AG10803 (cell line): ENCODE data around the gene ZBTB46.

Experiments used
- DNase-seq: peaks from one replicate; pipeline ENCODE4 v3.0.0; 2010; ENCODE audit warnings: low read depth
- H3K4me3 ChIP-seq: 2 replicates; pipeline ENCODE4 v1.5.1; 2011; ENCODE audit warnings: mild to moderate bottlenecking, low read length, control low read depth
- TF ChIP-seq, protein P1 (sequence below): conservative IDR thresholded peaks from 2 replicates; pipeline ENCODE4 v1.5.1; 2011; ENCODE audit warnings: mild to moderate bottlenecking, low read length, control low read depth, inconsistent platforms

ZBTB46 gene

GRCh38 chr20:63749597-63750508 is 81.2 kb downstream of the ZBTB46 start:
- H3K4me3 ChIP-seq, result no peak overlapping the region
- no peak for DNase-seq
- TF ChIP-seq, protein P1, sequence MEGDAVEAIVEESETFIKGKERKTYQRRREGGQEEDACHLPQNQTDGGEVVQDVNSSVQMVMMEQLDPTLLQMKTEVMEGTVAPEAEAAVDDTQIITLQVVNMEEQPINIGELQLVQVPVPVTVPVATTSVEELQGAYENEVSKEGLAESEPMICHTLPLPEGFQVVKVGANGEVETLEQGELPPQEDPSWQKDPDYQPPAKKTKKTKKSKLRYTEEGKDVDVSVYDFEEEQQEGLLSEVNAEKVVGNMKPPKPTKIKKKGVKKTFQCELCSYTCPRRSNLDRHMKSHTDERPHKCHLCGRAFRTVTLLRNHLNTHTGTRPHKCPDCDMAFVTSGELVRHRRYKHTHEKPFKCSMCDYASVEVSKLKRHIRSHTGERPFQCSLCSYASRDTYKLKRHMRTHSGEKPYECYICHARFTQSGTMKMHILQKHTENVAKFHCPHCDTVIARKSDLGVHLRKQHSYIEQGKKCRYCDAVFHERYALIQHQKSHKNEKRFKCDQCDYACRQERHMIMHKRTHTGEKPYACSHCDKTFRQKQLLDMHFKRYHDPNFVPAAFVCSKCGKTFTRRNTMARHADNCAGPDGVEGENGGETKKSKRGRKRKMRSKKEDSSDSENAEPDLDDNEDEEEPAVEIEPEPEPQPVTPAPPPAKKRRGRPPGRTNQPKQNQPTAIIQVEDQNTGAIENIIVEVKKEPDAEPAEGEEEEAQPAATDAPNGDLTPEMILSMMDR, result no peak

DNA sequence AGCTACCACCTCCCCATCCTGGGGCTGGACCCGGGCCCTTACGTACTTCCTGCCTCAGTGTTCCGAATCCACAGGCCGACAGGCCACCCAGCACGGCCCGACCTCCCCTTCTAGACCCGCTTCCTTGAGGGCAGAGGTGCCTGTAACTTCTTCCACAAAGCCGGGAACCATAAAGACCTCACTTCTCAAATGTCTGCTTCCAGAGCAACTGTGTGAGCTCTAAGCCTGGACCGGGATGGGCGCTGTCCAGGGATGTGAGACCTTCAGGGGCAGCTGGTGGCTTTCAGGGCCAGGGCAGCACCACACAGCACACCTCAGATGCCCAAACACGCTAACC is 82.2 kb downstream of the ZBTB46 start:
- no peak for DNase-seq
- TF ChIP-seq, protein P1, result no peak
- no peak overlapping the region for H3K4me3 ChIP-seq

DNA sequence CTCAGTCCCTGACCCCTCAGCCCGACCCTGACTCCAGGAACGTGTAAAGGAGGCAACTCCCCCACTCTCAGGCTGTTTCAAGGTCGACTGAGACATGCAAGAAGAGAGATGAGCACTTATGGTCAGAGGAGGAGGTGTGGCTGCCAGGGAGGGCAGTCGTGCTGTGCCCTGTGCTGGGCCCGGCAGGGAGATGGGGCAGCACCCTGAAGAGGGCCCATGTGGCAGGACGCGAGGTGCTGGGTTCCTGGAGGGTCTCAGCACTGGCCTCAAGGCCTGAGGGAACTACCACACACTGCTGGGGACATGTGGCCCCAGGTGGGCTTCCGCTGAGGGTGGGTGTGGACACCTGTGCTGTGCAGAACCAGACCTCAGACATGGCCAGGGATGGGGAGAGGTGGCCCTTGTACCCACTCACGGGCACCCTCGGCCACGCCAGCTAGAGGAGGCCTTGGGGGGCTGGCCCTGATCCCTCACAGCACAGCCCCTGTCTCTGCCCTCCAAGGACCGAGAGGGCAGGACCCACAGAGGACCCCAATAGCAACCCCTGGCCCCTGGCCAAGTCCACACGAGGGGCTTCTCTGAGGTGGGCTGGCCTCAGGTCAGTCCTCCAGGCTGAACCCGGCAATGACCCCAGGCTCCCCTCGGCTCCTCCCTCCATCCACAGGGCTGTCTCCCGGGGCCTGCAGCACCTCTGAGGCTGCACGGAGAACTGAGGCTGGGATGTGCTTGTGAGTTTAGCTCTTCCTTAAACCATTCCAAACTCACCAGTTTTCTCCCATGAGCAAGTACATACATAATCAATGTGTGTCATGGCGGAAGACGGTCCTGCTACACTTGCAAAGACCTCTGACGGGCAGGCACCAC is 82.8 kb downstream of the ZBTB46 start:
- no peak overlapping the region for H3K4me3 ChIP-seq
- no peak for DNase-seq
- TF ChIP-seq, protein P1, result no peak

DNA sequence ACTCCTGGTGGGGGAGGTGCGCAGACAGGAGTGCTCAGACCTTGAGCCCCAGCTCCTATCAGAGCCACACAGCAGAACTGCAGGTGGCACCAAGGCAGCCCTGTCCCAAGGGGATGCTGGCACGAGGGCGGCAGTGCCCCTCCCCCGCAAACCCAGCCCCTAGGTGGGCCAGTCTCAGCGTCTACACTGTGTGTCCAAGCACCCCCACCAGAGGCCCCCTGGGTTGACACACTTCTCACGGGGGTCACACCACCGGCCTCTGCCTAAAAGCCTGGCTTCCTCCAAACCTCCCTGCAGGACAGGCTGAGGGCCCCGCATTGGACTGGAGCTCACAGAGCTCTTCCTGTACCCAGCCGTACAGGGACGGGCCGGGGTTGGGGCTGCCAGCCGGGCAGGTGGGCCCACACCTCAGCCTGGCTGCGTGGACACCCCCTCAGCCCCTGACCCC is 83.4 kb downstream of the ZBTB46 start:
- H3K4me3 ChIP-seq, result no peak overlapping the region
- DNase-seq, result no peak
- TF ChIP-seq, protein P1, result no peak

GRCh38 chr20:63746751-63747315 is 84.2 kb downstream of the ZBTB46 start:
- H3K4me3 ChIP-seq, result no peak overlapping the region
- TF ChIP-seq, protein P1, result no peak
- no peak for DNase-seq

DNA sequence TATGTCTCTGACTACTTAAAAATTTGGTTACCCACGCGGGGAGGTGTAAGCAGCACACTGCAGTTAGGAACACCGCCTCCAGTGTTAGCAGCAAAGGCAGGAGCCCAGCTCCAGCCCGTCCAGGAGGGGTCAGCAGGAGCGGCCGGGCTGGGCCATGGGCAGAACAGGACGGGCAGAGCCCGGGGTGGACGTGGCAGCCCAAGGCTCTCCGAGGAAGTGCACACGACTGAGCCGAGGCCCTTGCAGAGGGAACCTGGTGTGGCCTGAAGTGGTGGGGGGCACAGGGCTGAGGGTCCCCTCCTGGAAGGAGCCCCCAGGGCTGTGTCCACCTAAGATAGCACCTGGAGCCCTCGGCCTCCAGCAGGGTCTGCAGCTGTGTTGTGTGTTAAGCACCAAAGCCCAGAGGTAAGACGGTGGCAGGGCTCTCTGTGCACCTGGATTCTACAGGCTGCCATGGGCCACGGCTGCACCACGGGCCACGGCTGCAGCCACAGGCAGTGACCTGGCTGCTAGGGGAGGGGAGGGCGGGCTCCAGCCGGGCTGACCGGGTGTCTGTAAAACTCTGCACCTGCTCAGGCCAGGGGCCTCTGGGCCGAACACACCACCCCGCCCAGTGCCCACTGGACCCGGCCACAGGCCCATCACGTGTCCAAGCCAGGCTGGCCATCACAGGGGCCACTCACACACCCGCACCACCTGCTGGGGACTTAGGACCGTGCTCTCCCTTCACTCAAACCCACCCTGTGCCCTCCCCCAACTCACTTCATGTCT is 84.9 kb downstream of the ZBTB46 start:
- no peak for DNase-seq
- H3K4me3 ChIP-seq, result no peak overlapping the region
- TF ChIP-seq, protein P1, result no peak
